Measurements from ENCODE around the gene KIAA0825. TPM values are rescaled to one million over a fixed set of nuclear protein-coding genes. Genes with fewer than 3 reads are reported as not detected.

The KIAA0825 gene
- total and polyA plus RNA-seq, 3 experiments from 2014 or later = 1.4 to 1.7 (median 1.5) TPM

DNA sequence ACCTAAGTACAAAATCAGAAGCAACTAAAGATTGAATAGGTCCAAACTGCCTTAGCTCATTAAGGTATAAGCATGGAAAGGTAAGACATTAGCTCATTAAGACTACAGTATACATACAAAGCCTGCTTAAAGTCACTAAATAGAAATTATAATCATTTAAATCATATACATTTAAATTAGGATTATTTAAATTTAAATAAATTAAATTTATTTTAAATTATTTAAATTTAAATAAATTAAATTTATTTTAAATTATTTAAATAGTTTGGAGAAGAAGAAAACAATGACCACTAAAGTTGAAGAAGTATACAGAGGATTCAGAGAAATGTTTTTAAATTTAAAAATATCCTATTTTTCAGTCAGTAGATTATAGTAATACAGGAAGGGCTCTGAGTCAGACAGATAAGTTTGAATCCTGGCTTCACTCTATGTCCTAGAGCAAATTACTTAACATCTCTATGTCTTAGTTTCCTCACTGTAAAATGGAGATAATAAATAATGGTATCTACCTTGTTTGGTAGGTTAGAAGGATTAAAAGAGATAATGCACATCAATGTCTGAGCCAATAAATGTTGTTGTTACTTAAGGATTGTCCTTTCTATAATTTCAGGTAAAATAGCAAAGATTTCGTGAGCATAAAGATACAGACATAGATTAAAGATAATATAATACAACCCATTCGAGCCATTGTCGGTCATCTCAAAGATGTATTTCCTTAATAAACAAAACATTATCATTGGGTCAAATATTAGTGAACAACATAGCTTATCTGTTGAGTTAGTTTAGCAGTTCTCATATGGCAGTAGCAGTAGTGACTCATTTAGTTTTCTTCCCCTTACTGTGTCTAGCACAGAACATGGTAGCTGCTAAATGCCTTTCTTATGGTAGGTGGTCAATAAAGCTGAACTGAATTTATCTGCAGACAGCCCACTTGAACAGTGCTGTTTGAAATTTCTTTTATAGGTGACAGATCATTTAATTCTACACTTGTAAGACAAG, 100.6 kb downstream of the KIAA0825 start:
- Mint-ChIP-seq H3K36me3 (peaks cover 2 to 5% (median 3%) of the 10 kb centered on the region in 3 donors), H3K27me3 (no peaks in the 10 kb centered on the region), H3K9me3 (no peaks in the 10 kb centered on the region), H3K27ac (no peak overlapping the region), H3K4me3 (no peak overlapping the region), H3K4me1 (no peaks in the 10 kb centered on the region)
- Histone ChIP-seq H3K9me3 (ENCODE audit: low read length) (no peaks in the 10 kb centered on the region), H3K4me3 (ENCODE audit: low read length) (no peak overlapping the region), H3K36me3 (ENCODE audit: insufficient read depth, low read length) (no peaks in the 10 kb centered on the region), H3K27me3 (ENCODE audit: insufficient read depth, low read length, poor library complexity, severe bottlenecking) (no peaks in the 10 kb centered on the region), H3K4me1 (ENCODE audit: insufficient read depth, low read length) (no peaks in the 10 kb centered on the region), H3K27ac (ENCODE audit: low read depth, low read length) (no peak overlapping the region)
- ChIA-PET POLR2A (no interaction called here), CTCF (no interaction called here)
- DNase-seq = no peak

DNA sequence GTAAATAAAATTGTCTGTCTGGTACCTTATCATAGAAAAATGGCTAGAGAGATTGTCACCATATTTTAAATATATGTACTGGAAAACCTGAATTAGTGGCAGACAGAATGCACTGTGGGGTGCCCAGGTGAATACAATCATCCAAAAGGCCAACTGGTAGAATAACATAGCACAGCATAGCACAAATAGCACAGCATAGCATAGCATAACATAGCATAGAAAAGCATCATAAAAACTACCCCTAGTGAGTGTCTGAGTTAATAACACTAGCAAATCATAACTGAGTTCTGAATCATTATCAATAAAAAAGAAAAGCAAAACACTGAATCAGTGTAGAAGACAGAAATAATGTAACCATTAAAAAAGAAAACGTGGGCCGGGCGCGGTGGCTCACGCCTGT, 102.3 kb downstream of the KIAA0825 start:
- H3K27me3 Mint-ChIP-seq = no peaks in the 10 kb centered on the region
- Histone ChIP-seq H3K27ac (ENCODE audit: low read depth, low read length) (no peak overlapping the region), H3K36me3 (ENCODE audit: insufficient read depth, low read length) (no peaks in the 10 kb centered on the region), H3K27me3 (ENCODE audit: insufficient read depth, low read length, poor library complexity, severe bottlenecking) (no peaks in the 10 kb centered on the region), H3K9me3 (ENCODE audit: low read length) (no peaks in the 10 kb centered on the region), H3K4me1 (ENCODE audit: insufficient read depth, low read length) (no peaks in the 10 kb centered on the region), H3K4me3 (ENCODE audit: low read length) (no peak overlapping the region)
- peak overlapping the region in 1 of 8 donors; percentile 9 for H3K27ac Mint-ChIP-seq
- H3K9me3 Mint-ChIP-seq = no peaks in the 10 kb centered on the region
- no peak for DNase-seq
- no peak overlapping the region for H3K4me3 Mint-ChIP-seq
- ChIA-PET CTCF (no interaction called here), POLR2A (no interaction called here)
- H3K36me3 Mint-ChIP-seq = peaks cover 3 to 5% (median 4%) of the 10 kb centered on the region in 3 donors
- H3K4me1 Mint-ChIP-seq = no peaks in the 10 kb centered on the region

DNA sequence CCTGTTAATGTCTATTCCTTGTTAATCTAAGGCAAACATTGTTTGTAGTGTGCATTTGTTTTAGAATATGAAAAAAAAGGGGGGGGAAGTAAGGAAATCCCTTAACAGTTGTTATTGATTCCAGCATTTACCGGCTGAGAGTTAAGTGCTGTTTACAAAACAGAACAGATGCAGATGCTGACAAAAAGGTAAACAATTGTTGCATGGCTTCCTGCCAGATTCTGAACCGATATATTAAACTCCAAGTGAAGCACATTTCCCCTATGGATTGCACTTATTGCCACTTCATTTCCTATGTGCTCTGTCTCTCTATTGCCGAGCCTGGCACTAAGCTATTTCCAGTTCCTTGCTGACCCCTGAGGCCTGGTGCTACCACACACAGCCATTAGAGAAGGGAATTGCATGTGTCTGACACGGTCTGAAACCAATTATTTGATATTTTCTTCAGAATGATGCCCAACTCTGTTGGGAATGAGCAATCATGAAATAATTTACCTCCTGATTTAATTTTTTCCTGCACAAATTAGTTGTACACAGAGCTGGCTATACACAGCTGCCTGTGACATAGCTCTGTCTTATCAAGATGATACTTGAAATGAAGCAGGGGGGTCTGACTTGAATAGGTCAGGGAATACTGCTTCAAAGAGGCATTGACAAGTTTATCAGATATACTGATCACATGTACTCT, 109.8 kb downstream of the KIAA0825 start:
- CTCF ChIA-PET = no interaction called here
- Mint-ChIP-seq H3K27me3 (no peaks in the 10 kb centered on the region), H3K27ac (no peak overlapping the region), H3K4me3 (no peak overlapping the region), H3K4me1 (no peaks in the 10 kb centered on the region), H3K9me3 (no peaks in the 10 kb centered on the region), H3K36me3 (peaks cover 0 to 2% (median 0%) of the 10 kb centered on the region in 3 donors)
- H3K4me1 ChIP-seq (ENCODE audit: insufficient read depth, low read length) = no peaks in the 10 kb centered on the region
- DNase-seq = no peak
- no peaks in the 10 kb centered on the region for H3K27me3 ChIP-seq (ENCODE audit: insufficient read depth, low read length, poor library complexity, severe bottlenecking)
- H3K9me3 ChIP-seq (ENCODE audit: low read length) = no peaks in the 10 kb centered on the region
- no peak overlapping the region for H3K27ac ChIP-seq (ENCODE audit: low read depth, low read length)
- no peaks in the 10 kb centered on the region for H3K36me3 ChIP-seq (ENCODE audit: insufficient read depth, low read length)
- no peak overlapping the region for H3K4me3 ChIP-seq (ENCODE audit: low read length)
- POLR2A ChIA-PET = no interaction called here

DNA sequence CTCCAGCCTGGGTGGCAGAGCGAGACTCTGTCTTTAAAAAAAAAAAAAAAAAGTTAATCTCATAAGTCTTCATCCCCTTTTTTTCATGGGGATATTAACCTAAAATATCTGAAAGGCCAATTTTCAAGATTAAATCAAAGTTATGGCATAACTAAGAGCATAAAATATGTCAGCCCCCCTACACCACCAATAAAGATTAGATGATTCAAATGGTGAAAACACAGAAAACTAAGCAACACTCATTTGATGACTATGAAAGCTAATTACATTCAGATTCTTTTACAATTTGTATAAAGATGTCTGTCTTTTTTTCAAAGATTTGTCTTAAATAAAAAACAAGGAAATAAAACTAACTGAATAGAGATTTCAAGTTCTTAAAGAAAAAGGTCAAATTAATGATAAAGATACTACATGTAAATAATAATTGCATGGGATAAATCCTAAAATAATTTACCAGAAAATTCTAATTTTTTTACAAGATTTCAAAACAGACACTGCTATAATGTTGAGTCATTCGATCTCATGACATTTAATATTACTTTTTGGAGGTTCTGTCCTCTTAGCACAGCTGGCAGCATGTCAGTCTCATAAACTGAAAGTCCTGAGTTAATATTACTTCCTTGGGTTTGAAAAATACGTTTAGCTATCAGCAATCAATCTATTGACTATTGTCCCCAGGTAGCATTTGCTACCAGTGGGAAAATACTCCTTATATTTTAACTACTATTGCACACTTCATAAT, 112.9 kb downstream of the KIAA0825 start:
- no peak overlapping the region for H3K27ac ChIP-seq (ENCODE audit: low read depth, low read length)
- H3K4me3 Mint-ChIP-seq = no peak overlapping the region
- no peaks in the 10 kb centered on the region for H3K36me3 Mint-ChIP-seq
- no peaks in the 10 kb centered on the region for H3K36me3 ChIP-seq (ENCODE audit: insufficient read depth, low read length)
- H3K27ac Mint-ChIP-seq = no peak overlapping the region
- no peaks in the 10 kb centered on the region for H3K4me1 Mint-ChIP-seq
- DNase-seq = no peak
- H3K27me3 Mint-ChIP-seq = no peaks in the 10 kb centered on the region
- H3K9me3 ChIP-seq (ENCODE audit: low read length) = no peaks in the 10 kb centered on the region
- no peaks in the 10 kb centered on the region for H3K9me3 Mint-ChIP-seq
- H3K4me3 ChIP-seq (ENCODE audit: low read length) = no peak overlapping the region
- POLR2A ChIA-PET = no interaction called here
- H3K27me3 ChIP-seq (ENCODE audit: insufficient read depth, low read length, poor library complexity, severe bottlenecking) = no peaks in the 10 kb centered on the region
- CTCF ChIA-PET = no interaction called here
- no peaks in the 10 kb centered on the region for H3K4me1 ChIP-seq (ENCODE audit: insufficient read depth, low read length)

DNA sequence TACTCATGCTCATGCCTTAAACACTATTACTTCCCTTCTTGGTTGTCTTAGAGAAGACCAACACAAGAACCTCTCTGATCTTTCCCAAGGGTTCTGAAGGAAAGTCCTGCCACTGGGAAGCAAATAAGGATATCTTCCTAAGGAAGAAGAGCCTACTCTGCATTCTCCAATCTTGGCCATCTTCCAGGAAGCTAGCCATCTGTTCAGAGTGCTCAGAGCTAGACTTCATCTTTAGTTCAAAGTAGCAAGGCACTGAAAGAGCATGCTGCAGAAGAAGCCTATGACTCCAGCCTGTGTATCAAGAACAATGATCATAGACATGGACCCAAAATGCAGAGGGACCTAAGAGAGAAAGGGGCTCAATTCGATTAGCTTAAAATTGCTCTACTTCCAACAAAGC, 114.7 kb downstream of the KIAA0825 start:
- peaks cover 0 to 2% of the 10 kb centered on the region in 2 donors for H3K27me3 Mint-ChIP-seq
- no peak for DNase-seq
- Histone ChIP-seq H3K4me3 (ENCODE audit: low read length) (no peak overlapping the region), H3K9me3 (ENCODE audit: low read length) (no peaks in the 10 kb centered on the region), H3K27me3 (ENCODE audit: insufficient read depth, low read length, poor library complexity, severe bottlenecking) (no peaks in the 10 kb centered on the region), H3K4me1 (ENCODE audit: insufficient read depth, low read length) (no peaks in the 10 kb centered on the region), H3K36me3 (ENCODE audit: insufficient read depth, low read length) (no peaks in the 10 kb centered on the region), H3K27ac (ENCODE audit: low read depth, low read length) (no peak overlapping the region)
- no peak overlapping the region for H3K27ac Mint-ChIP-seq
- H3K4me1 Mint-ChIP-seq = no peaks in the 10 kb centered on the region
- H3K9me3 Mint-ChIP-seq = no peaks in the 10 kb centered on the region
- H3K36me3 Mint-ChIP-seq = peaks cover 0 to 4% (median 0%) of the 10 kb centered on the region in 3 donors
- ChIA-PET CTCF (no interaction called here), POLR2A (no interaction called here)
- H3K4me3 Mint-ChIP-seq = no peak overlapping the region

DNA sequence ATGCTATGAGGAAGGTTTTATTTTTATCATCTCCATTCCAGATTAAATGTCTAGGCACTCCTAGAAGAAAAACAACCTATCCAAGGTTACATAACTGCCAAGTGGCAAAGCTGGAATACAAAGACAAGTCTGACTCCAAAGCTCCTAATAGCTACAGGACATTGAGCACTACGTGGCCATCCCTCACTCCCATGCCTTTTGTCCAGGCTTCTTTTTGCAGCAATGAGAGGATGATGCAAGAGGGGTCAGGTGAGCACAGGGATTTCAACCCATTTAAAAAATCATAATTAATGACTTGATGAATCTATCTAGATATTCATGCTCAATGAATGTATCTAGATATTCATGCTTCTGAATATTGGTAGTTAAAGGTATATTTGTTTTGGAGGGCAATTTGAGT, 117.0 kb downstream of the KIAA0825 start:
- no peak overlapping the region for H3K27ac ChIP-seq (ENCODE audit: low read depth, low read length)
- Mint-ChIP-seq H3K27ac (no peak overlapping the region), H3K27me3 (peaks cover 0 to 3% of the 10 kb centered on the region in 2 donors), H3K4me3 (no peak overlapping the region), H3K4me1 (no peaks in the 10 kb centered on the region), H3K9me3 (no peaks in the 10 kb centered on the region), H3K36me3 (peaks cover 0 to 4% (median 0%) of the 10 kb centered on the region in 3 donors)
- no peaks in the 10 kb centered on the region for H3K9me3 ChIP-seq (ENCODE audit: low read length)
- H3K27me3 ChIP-seq (ENCODE audit: insufficient read depth, low read length, poor library complexity, severe bottlenecking) = no peaks in the 10 kb centered on the region
- no peaks in the 10 kb centered on the region for H3K36me3 ChIP-seq (ENCODE audit: insufficient read depth, low read length)
- CTCF ChIA-PET = no interaction called here
- no peaks in the 10 kb centered on the region for H3K4me1 ChIP-seq (ENCODE audit: insufficient read depth, low read length)
- POLR2A ChIA-PET = no interaction called here
- no peak overlapping the region for H3K4me3 ChIP-seq (ENCODE audit: low read length)
- no peak for DNase-seq

DNA sequence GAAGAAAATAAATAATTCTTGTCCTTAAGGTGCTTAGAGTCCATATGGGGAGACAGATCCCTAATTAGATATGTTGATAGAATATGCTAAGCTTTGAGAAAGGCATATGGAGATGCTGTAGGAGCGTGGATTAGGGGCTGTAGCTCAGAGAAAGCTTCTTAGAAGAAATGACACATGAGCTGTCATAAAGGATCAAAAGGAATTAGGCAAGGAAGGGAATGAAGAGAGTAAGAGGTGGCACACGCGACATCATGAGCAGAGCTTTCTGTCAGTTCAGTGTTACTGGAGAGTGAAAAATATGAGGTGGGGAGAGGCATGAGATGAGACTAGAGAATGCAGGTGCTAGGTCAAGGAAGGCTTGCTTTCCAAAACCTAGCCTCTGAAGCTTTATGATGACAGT, 118.6 kb downstream of the KIAA0825 start:
- H3K27ac Mint-ChIP-seq = no peak overlapping the region
- peaks cover 0 to 3% of the 10 kb centered on the region in 2 donors for H3K27me3 Mint-ChIP-seq
- no peak overlapping the region for H3K27ac ChIP-seq (ENCODE audit: low read depth, low read length)
- H3K36me3 ChIP-seq (ENCODE audit: insufficient read depth, low read length) = no peaks in the 10 kb centered on the region
- DNase-seq = no peak
- no peak overlapping the region for H3K4me3 ChIP-seq (ENCODE audit: low read length)
- no peaks in the 10 kb centered on the region for H3K9me3 Mint-ChIP-seq
- no peak overlapping the region for H3K4me3 Mint-ChIP-seq
- no peaks in the 10 kb centered on the region for H3K27me3 ChIP-seq (ENCODE audit: insufficient read depth, low read length, poor library complexity, severe bottlenecking)
- ChIA-PET POLR2A (no interaction called here), CTCF (no interaction called here)
- no peaks in the 10 kb centered on the region for H3K4me1 ChIP-seq (ENCODE audit: insufficient read depth, low read length)
- H3K9me3 ChIP-seq (ENCODE audit: low read length) = no peaks in the 10 kb centered on the region
- H3K4me1 Mint-ChIP-seq = no peaks in the 10 kb centered on the region
- H3K36me3 Mint-ChIP-seq = peaks cover 0 to 4% (median 0%) of the 10 kb centered on the region in 3 donors

DNA sequence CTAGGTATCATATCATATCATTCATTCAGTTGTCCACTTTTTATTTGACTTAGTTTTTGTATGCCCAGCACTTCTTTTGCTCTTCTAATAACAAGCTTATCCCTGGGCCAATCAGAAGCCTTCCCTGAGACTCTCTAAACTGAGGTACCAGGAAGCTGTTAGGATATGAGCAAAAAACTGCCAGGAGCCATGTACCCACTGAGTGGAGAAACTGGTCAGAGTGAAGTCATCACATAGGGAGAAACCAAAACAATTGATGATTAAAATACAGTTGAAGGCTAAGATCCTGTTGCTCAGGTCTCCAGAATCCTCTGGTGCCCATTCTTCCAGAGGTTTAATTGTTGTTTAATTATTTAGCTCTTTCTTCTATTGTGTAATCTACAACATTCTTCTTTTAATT, 120.2 kb downstream of the KIAA0825 start:
- Histone ChIP-seq H3K4me3 (ENCODE audit: low read length) (no peak overlapping the region), H3K36me3 (ENCODE audit: insufficient read depth, low read length) (no peaks in the 10 kb centered on the region), H3K4me1 (ENCODE audit: insufficient read depth, low read length) (no peaks in the 10 kb centered on the region), H3K27ac (ENCODE audit: low read depth, low read length) (no peak overlapping the region), H3K27me3 (ENCODE audit: insufficient read depth, low read length, poor library complexity, severe bottlenecking) (no peaks in the 10 kb centered on the region), H3K9me3 (ENCODE audit: low read length) (no peaks in the 10 kb centered on the region)
- Mint-ChIP-seq H3K27me3 (peaks cover 0 to 3% of the 10 kb centered on the region in 2 donors), H3K4me1 (no peaks in the 10 kb centered on the region), H3K4me3 (no peak overlapping the region), H3K27ac (no peak overlapping the region), H3K9me3 (no peaks in the 10 kb centered on the region), H3K36me3 (peaks cover 0 to 4% (median 0%) of the 10 kb centered on the region in 3 donors)
- POLR2A ChIA-PET = no interaction called here
- CTCF ChIA-PET = no interaction called here
- DNase-seq = no peak

Data from CD8-positive, alpha-beta memory T cell (primary cell).